ENCODE data around the gene SSR2. TPM values are rescaled to one million over a fixed set of nuclear protein-coding genes. Genes with fewer than 3 reads are reported as not detected.

The SSR2 gene
- total and polyA plus RNA-seq, 2 experiments from 2014 or later = 136 to 291 TPM

GRCh38 chr1:156070548-156070947, 49.8 kb upstream of the SSR2 start:
- H3K4me1 Mint-ChIP-seq = peaks cover 58% of the 10 kb centered on the region

GRCh38 chr1:156069490-156070455, 49.0 kb upstream of the SSR2 start:
- H3K36me3 ChIP-seq (ENCODE audit: insufficient read depth) = no peaks in the 10 kb centered on the region
- H3F3A ChIP-seq (replicated peaks; ENCODE audit: low read depth) = peaks cover 25% of the 10 kb centered on the region
- H3K27me3 ChIP-seq (ENCODE audit: insufficient read depth) = no peaks in the 10 kb centered on the region
- no peaks in the 10 kb centered on the region; the same call in 2 of the 3 replicates for H3K9me3 Mint-ChIP-seq
- ATAC-seq = no peak
- no peaks in the 10 kb centered on the region for H3K9me2 ChIP-seq (ENCODE audit: insufficient read depth)
- no peak overlapping the region for H3K4me3 ChIP-seq
- H3K4me2 ChIP-seq = no peak overlapping the region
- H3K4me1 ChIP-seq (ENCODE audit: insufficient read depth) = peaks cover 44% of the 10 kb centered on the region
- H3K36me3 Mint-ChIP-seq (ENCODE audit: low read depth) = peaks cover 48% of the 10 kb centered on the region
- peaks cover under 1% of the 10 kb centered on the region; the same call in 1 of the 2 replicates for H3K79me2 ChIP-seq (replicated peaks; ENCODE audit: insufficient read depth)
- peaks cover 6% of the 10 kb centered on the region for H4K20me1 ChIP-seq (replicated peaks; ENCODE audit: insufficient read depth)
- H3K4me1 Mint-ChIP-seq = peaks cover 57% of the 10 kb centered on the region
- DNase-seq (ENCODE audit: low spot score) = no peak
- H2AFZ ChIP-seq = no peak overlapping the region
- peaks cover 17% of the 10 kb centered on the region for H3K27me3 Mint-ChIP-seq (ENCODE audit: insufficient read depth, low read depth, poor library complexity)
- H3K27ac ChIP-seq (ENCODE audit: low read depth) = no peak overlapping the region
- peak overlapping the region; percentile 40 for H3K27ac Mint-ChIP-seq
- H3K4me3 Mint-ChIP-seq = no peak overlapping the region; the same call in 2 of the 3 replicates
- TF ChIP-seq ZNF462 (CRISPR knock-in tag; IDR thresholded peaks at IDR 0.05) = no peak
- TF ChIP-seq, protein P1, sequence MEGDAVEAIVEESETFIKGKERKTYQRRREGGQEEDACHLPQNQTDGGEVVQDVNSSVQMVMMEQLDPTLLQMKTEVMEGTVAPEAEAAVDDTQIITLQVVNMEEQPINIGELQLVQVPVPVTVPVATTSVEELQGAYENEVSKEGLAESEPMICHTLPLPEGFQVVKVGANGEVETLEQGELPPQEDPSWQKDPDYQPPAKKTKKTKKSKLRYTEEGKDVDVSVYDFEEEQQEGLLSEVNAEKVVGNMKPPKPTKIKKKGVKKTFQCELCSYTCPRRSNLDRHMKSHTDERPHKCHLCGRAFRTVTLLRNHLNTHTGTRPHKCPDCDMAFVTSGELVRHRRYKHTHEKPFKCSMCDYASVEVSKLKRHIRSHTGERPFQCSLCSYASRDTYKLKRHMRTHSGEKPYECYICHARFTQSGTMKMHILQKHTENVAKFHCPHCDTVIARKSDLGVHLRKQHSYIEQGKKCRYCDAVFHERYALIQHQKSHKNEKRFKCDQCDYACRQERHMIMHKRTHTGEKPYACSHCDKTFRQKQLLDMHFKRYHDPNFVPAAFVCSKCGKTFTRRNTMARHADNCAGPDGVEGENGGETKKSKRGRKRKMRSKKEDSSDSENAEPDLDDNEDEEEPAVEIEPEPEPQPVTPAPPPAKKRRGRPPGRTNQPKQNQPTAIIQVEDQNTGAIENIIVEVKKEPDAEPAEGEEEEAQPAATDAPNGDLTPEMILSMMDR (conservative IDR thresholded peaks at IDR 0.05; ENCODE audit: low read depth in 2 of 2) = no peak

More at GRCh38 chr1:156070548-156070947, 49.8 kb upstream of the SSR2 start:
- no peak overlapping the region for H3K4me3 ChIP-seq
- H3F3A ChIP-seq (replicated peaks; ENCODE audit: low read depth) = peaks cover 29% of the 10 kb centered on the region
- peaks cover 45% of the 10 kb centered on the region for H3K4me1 ChIP-seq (ENCODE audit: insufficient read depth)
- H3K27me3 ChIP-seq (ENCODE audit: insufficient read depth) = no peaks in the 10 kb centered on the region
- H3K27ac Mint-ChIP-seq = peak overlapping the region; percentile 40
- peaks cover 22% of the 10 kb centered on the region for H3K27me3 Mint-ChIP-seq (ENCODE audit: insufficient read depth, low read depth, poor library complexity)
- TF ChIP-seq POLR2AphosphoS5 (IDR thresholded peaks at IDR 0.05; ENCODE audit: low read depth) (no peak), EZH2 (IDR thresholded peaks at IDR 0.05; ENCODE audit: low read depth, unreplicated experiment) (no peak), CREB1 (CRISPR knock-in tag; IDR thresholded peaks at IDR 0.05; ENCODE audit: low read depth) (no peak), JUNB (IDR thresholded peaks at IDR 0.05; ENCODE audit: unreplicated experiment) (no peak), NANOG (IDR thresholded peaks at IDR 0.05; ENCODE audit: borderline replicate concordance) (no peak), ZNF331 (CRISPR knock-in tag; IDR thresholded peaks at IDR 0.05; ENCODE audit: low read depth) (no peak)
- TF ChIP-seq, protein P2, sequence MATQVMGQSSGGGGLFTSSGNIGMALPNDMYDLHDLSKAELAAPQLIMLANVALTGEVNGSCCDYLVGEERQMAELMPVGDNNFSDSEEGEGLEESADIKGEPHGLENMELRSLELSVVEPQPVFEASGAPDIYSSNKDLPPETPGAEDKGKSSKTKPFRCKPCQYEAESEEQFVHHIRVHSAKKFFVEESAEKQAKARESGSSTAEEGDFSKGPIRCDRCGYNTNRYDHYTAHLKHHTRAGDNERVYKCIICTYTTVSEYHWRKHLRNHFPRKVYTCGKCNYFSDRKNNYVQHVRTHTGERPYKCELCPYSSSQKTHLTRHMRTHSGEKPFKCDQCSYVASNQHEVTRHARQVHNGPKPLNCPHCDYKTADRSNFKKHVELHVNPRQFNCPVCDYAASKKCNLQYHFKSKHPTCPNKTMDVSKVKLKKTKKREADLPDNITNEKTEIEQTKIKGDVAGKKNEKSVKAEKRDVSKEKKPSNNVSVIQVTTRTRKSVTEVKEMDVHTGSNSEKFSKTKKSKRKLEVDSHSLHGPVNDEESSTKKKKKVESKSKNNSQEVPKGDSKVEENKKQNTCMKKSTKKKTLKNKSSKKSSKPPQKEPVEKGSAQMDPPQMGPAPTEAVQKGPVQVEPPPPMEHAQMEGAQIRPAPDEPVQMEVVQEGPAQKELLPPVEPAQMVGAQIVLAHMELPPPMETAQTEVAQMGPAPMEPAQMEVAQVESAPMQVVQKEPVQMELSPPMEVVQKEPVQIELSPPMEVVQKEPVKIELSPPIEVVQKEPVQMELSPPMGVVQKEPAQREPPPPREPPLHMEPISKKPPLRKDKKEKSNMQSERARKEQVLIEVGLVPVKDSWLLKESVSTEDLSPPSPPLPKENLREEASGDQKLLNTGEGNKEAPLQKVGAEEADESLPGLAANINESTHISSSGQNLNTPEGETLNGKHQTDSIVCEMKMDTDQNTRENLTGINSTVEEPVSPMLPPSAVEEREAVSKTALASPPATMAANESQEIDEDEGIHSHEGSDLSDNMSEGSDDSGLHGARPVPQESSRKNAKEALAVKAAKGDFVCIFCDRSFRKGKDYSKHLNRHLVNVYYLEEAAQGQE (IDR thresholded peaks at IDR 0.05; ENCODE audit: unreplicated experiment) = no peak
- peaks cover 13% of the 10 kb centered on the region; the same call in 1 of the 2 replicates for H4K20me1 ChIP-seq (replicated peaks; ENCODE audit: insufficient read depth)
- DNase-seq (ENCODE audit: low spot score) (no peak), ATAC-seq (no peak)
- no peak overlapping the region for H3K4me2 ChIP-seq
- H3K27ac ChIP-seq (ENCODE audit: low read depth) = no peak overlapping the region
- H3K9me3 Mint-ChIP-seq = no peaks in the 10 kb centered on the region; the same call in 2 of the 3 replicates
- H3K36me3 ChIP-seq (ENCODE audit: insufficient read depth) = no peaks in the 10 kb centered on the region
- H3K79me2 ChIP-seq (replicated peaks; ENCODE audit: insufficient read depth) = peaks cover 9% of the 10 kb centered on the region
- no peak overlapping the region for H2AFZ ChIP-seq
- H3K9me2 ChIP-seq (ENCODE audit: insufficient read depth) = no peaks in the 10 kb centered on the region
- H3K4me3 Mint-ChIP-seq = no peak overlapping the region; the same call in 2 of the 3 replicates
- peaks cover 54% of the 10 kb centered on the region for H3K36me3 Mint-ChIP-seq (ENCODE audit: low read depth)
